Left lung (tissue), 10 donors: Measurements from ENCODE around the gene FHIT. TPM values are rescaled to one million over a fixed set of nuclear protein-coding genes. Genes with fewer than 3 reads are reported as not detected.

Experiments used
- ATAC-seq: fragments of 200-7000 bp; cut with Tn5 transposase; one replicate; pipeline ENCODE4 v1.9.1; 2020; ENCODE audit warnings: moderate library complexity
- DNase-seq, 4 donors: peaks; one replicate each; pipeline ENCODE4 v3.0.0-alpha.2; 2013 to 2020
- H3K27ac ChIP-seq, 2 donors: fragments of 200-600 bp; sonication (generic) in 1 of 2; one replicate each; pipeline versions ENCODE4 v1.5.0 to v1.8.0; 2020 to 2021
- H3K27me3 ChIP-seq, 2 donors: fragments of 200-600 bp; sonication (generic) in 1 of 2; one replicate each; pipeline versions ENCODE4 v1.5.0 to v1.8.0; 2020 to 2021
- H3K36me3 ChIP-seq, 2 donors: fragments of 200-600 bp; sonication (generic) in 1 of 2; one replicate each; pipeline versions ENCODE4 v1.5.0 to v1.8.0; 2020 to 2021
- H3K4me1 ChIP-seq, 2 donors: fragments of 200-600 bp; one replicate each; pipeline ENCODE4 v1.8.0; 2021
- H3K4me3 ChIP-seq, 2 donors: fragments of 200-600 bp; sonication (generic) in 1 of 2; one replicate each; pipeline versions ENCODE4 v1.5.0 to v1.8.0; 2020 to 2021; ENCODE audit warnings: mild to moderate bottlenecking in 1 of 2
- H3K9me3 ChIP-seq, 2 donors: fragments of 200-600 bp; sonication (generic) in 1 of 2; one replicate each; pipeline versions ENCODE4 v1.5.0 to v1.8.0; 2020 to 2021
- intact Hi-C, 2 donors: fragments of 100-400 bp; cut with DNase I; formaldehyde crosslinking; loops; one replicate each; pipeline versions ENCODE4 v1.11.2 to v1.14.2; 2022
- polyA plus RNA-seq, 6 donors: library from polyadenylated mRNA; unstranded; fragments of 120-200 nt; gene quantifications; one replicate each; pipeline ENCODE4 v1.2.1, GENCODE V29; 2013; ENCODE audit not compliant: insufficient read length in 6 of 6
- total RNA-seq, 2 donors: library from RNA; stranded (reverse); fragmentation: NEBNext Ultra II Directional; extraction: Animal tissue kit (Norgen Biotek cat#: 25700); gene quantifications; one replicate each; pipeline ENCODE4 v1.2.1, GENCODE V29; 2021
- TF ChIP-seq, protein P1 (sequence below), 2 donors: fragments of 200-600 bp; sonication (generic) in 1 of 2; IDR thresholded peaks; one replicate each; pipeline versions ENCODE4 v1.5.0 to v1.8.0; 2021; ENCODE audit warnings: antibody characterized with exemption in 2 of 2
- donor health status: DM: no; HTN: yes; CAD: no.
- donor health status: DM: no; HTN: no; CAD: no.

FHIT gene
- total and polyA plus RNA-seq, 8 donors = 8.5 to 16.3 (median 9.7) TPM

DNA sequence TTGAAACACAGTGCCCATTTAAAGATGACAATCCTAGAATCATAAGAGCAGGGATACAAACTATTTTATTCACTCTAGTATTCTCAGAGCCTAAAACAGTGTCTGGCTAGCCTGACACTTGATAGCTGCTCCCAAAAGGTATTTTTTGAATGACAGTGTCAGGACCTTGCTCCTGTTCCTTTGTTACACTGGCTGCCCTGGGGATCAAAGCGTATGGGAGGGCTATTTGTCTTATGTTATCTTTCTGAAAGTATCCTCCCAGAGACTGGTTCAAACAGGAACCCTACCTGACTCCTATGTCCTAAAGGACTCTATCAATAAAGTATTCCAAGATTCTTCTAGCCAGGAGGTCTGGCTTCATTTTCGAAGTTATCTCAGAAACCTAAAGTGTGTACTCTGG is 621.4 kb downstream of the FHIT start:
- Histone ChIP-seq H3K9me3 (no peaks in the 10 kb centered on the region), H3K36me3 (no peaks in the 10 kb centered on the region), H3K27ac (no peak overlapping the region), H3K4me1 (no peaks in the 10 kb centered on the region), H3K4me3 (no peak overlapping the region), H3K27me3 (no peaks in the 10 kb centered on the region)
- ATAC-seq (no peak), DNase-seq (no peak)
- TF ChIP-seq, protein P1, sequence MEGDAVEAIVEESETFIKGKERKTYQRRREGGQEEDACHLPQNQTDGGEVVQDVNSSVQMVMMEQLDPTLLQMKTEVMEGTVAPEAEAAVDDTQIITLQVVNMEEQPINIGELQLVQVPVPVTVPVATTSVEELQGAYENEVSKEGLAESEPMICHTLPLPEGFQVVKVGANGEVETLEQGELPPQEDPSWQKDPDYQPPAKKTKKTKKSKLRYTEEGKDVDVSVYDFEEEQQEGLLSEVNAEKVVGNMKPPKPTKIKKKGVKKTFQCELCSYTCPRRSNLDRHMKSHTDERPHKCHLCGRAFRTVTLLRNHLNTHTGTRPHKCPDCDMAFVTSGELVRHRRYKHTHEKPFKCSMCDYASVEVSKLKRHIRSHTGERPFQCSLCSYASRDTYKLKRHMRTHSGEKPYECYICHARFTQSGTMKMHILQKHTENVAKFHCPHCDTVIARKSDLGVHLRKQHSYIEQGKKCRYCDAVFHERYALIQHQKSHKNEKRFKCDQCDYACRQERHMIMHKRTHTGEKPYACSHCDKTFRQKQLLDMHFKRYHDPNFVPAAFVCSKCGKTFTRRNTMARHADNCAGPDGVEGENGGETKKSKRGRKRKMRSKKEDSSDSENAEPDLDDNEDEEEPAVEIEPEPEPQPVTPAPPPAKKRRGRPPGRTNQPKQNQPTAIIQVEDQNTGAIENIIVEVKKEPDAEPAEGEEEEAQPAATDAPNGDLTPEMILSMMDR (IDR thresholded peaks at IDR 0.05) = no peak
- intact Hi-C loops = no loop called here

DNA sequence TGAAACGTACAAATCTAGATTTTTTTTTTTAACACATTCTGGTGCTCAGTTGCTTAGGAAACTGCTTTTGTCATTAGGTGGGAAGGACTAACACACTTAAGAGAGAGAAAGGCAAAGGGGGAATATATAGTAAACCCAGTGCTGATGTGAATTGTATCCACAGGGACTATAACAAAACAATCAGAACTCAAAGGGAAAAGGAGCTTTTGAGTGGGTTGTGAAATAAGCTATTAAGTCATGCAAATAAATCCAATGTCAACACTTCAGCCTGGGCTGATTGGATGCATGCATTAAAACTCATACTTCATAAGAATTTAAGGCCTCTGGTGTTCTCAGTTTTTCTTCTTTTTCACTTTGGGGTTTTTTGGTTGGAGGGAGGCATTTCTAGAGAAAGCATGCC is 628.9 kb downstream of the FHIT start:
- Histone ChIP-seq H3K9me3 (peaks cover 0 to 2% of the 10 kb centered on the region in 2 donors), H3K27ac (no peak overlapping the region), H3K4me1 (no peaks in the 10 kb centered on the region), H3K4me3 (no peak overlapping the region), H3K27me3 (no peaks in the 10 kb centered on the region), H3K36me3 (no peaks in the 10 kb centered on the region)
- intact Hi-C loops = no loop called here
- ATAC-seq (peak; percentile 92), DNase-seq (peak in 1 of 4 donors; percentile 26)
- TF ChIP-seq, protein P1 (IDR thresholded peaks at IDR 0.05) = no peak

DNA sequence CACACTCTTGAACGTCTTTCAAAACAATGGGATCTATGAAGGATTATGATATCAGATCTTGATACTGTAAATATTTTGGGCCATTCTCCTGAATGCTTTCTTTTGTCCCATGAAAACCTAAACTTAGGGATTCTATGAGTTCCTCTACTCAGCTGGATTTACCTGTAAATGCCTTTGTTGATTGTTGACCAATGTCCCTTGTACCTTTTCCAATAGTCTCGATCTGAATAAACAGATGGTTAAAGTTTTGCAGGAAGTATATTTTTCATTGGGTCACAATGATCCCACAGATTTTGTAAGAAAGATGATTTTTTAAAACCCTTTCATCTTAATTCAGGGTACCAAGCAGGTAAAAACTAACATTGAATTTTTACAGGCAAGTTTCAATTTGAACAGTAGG is 634.1 kb downstream of the FHIT start:
- H3K9me3 ChIP-seq = peaks cover 0 to 2% of the 10 kb centered on the region in 2 donors
- ATAC-seq (no peak), DNase-seq (no peak)
- intact Hi-C loops = no loop called here
- no peaks in the 10 kb centered on the region for H3K36me3 ChIP-seq
- H3K4me1 ChIP-seq = no peaks in the 10 kb centered on the region
- no peak overlapping the region for H3K4me3 ChIP-seq
- no peak overlapping the region for H3K27ac ChIP-seq
- TF ChIP-seq, protein P1 (IDR thresholded peaks at IDR 0.05) = no peak
- H3K27me3 ChIP-seq = no peaks in the 10 kb centered on the region

DNA sequence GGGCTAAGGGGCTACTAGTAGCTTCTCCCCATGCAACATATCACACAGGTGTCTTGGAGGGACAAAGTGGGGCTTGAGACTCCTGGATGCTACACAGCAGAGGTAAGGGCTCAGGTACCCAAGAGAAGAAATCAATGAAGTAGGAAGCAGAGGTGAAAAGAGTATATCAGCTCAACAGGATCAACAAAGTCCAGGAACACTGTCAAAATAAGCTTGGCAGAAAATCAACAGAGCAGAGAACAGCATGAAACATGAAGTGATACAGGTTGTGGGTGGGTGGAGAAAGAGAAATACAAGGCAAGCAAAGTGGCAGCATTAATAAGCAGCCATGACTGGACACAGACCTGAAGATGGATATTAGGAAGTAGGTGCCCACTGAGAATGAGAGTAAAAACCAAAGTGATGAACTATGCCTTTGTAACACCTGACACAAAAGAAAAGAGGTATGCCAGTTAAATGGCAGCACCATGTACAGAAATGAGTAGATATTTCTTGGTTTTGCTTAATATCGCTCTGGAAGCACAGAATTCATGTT is 637.4 kb downstream of the FHIT start:
- TF ChIP-seq, protein P1 (IDR thresholded peaks at IDR 0.05) = no peak
- ATAC-seq (no peak), DNase-seq (no peak)
- intact Hi-C loops = no loop called here
- H3K9me3 ChIP-seq = peaks cover 0 to 1% of the 10 kb centered on the region in 2 donors
- H3K4me1 ChIP-seq = no peaks in the 10 kb centered on the region
- H3K27ac ChIP-seq = no peak overlapping the region
- no peaks in the 10 kb centered on the region for H3K27me3 ChIP-seq
- no peaks in the 10 kb centered on the region for H3K36me3 ChIP-seq
- no peak overlapping the region for H3K4me3 ChIP-seq

DNA sequence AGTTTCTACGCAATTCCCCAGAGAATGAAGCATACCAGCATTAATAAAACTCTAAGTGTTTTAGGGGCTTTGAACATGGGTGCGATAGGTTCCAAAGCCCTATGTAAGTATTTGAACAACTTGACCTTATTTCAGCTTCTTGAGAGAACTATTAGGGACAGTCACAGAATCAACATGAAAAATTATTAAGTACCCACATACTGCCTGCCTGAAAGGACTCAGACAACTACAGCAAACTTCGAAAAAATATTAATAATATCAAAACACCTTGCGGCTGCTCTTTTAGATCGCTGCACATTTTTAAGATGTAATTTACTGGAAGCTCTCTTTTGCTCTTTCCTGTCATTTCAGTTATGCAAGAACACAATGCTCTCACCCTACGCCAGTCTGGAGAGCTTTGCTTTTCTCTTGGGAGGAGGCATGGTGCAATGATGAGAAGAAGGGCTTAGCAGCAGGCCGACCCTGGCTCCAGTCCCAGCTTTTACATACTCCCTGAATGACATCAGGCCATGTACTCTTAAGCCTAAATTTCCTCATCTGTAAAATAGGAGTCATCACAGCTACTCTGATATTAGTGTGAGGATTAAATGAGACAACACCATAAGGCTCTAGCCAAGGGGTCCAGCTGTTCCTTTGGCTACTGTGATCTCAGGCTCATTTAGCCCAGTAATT is 640.7 kb downstream of the FHIT start:
- peak in 3 of 4 donors; percentile 23 to 73 (median 60) for DNase-seq
- TF ChIP-seq, protein P1 (IDR thresholded peaks at IDR 0.05) = no peak
- ATAC-seq = peak; percentile 96
- Histone ChIP-seq H3K27ac (peak overlapping the region; percentile 15 to 19), H3K9me3 (no peaks in the 10 kb centered on the region), H3K27me3 (no peaks in the 10 kb centered on the region), H3K36me3 (no peaks in the 10 kb centered on the region), H3K4me3 (no peak overlapping the region), H3K4me1 (no peaks in the 10 kb centered on the region)
- intact Hi-C loops = no loop called here
